ENCODE measurements around the gene KCNH2.

Gene KCNH2

DNA sequence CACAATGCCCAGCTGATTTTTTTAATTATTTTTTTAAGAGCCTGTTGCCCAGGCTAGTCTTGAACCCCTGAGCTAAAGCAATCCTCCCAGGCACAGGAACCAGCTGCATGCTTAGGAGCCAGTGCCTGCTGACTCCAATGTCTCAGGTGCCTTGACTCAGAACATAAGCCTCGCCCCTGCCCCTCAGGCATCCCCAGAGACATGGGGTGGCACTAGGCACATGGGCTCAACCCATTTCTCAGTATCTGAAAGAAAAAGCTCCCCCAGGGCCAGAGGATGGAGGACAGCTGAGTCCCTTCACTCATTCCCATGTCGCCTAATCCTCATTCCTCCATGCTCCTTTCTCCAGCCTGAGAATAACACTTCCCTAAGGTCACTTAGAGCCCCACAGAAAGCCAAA, 39.1 kb downstream of the KCNH2 start:
- no peak overlapping the region for H3K4me3 Mint-ChIP-seq
- no peak overlapping the region for H3K27ac Mint-ChIP-seq
- H3K4me1 Mint-ChIP-seq (ENCODE audit: low read depth): peaks cover 10% of the 10 kb centered on the region
- H3K9me3 Mint-ChIP-seq: no peaks in the 10 kb centered on the region
- peaks cover 8% of the 10 kb centered on the region for H3K27me3 Mint-ChIP-seq (ENCODE audit: low read depth)
- no peaks in the 10 kb centered on the region for H3K36me3 Mint-ChIP-seq (ENCODE audit: low read depth)

GRCh38 chr7:150938566-150938965, 39.6 kb downstream of the KCNH2 start:
- H3K9me3 Mint-ChIP-seq: no peaks in the 10 kb centered on the region
- no peak overlapping the region for H3K27ac Mint-ChIP-seq
- H3K27me3 Mint-ChIP-seq (ENCODE audit: low read depth): peaks cover 8% of the 10 kb centered on the region
- H3K4me1 Mint-ChIP-seq (ENCODE audit: low read depth): peaks cover 10% of the 10 kb centered on the region
- H3K36me3 Mint-ChIP-seq (ENCODE audit: low read depth): no peaks in the 10 kb centered on the region
- no peak overlapping the region for H3K4me3 Mint-ChIP-seq

- no peak overlapping the region for H3K27ac Mint-ChIP-seq
- peaks cover 10% of the 10 kb centered on the region for H3K4me1 Mint-ChIP-seq (ENCODE audit: low read depth)
- H3K36me3 Mint-ChIP-seq (ENCODE audit: low read depth): no peaks in the 10 kb centered on the region
- H3K4me3 Mint-ChIP-seq: no peak overlapping the region
- peaks cover 8% of the 10 kb centered on the region for H3K27me3 Mint-ChIP-seq (ENCODE audit: low read depth)
- no peaks in the 10 kb centered on the region for H3K9me3 Mint-ChIP-seq
Observed at GRCh38 chr7:150937848-150938561, 40.1 kb downstream of the KCNH2 start.

- peaks cover 8% of the 10 kb centered on the region for H3K27me3 Mint-ChIP-seq (ENCODE audit: low read depth)
- H3K27ac Mint-ChIP-seq: no peak overlapping the region
- no peak overlapping the region for H3K4me3 Mint-ChIP-seq
- H3K9me3 Mint-ChIP-seq: no peaks in the 10 kb centered on the region
- no peaks in the 10 kb centered on the region for H3K36me3 Mint-ChIP-seq (ENCODE audit: low read depth)
- peaks cover 10% of the 10 kb centered on the region for H3K4me1 Mint-ChIP-seq (ENCODE audit: low read depth)
Observed at GRCh38 chr7:150936018-150936417, 42.1 kb downstream of the KCNH2 start.

GRCh38 chr7:150935149-150935548, 43.0 kb downstream of the KCNH2 start:
- no peaks in the 10 kb centered on the region for H3K36me3 Mint-ChIP-seq (ENCODE audit: low read depth)
- H3K27me3 Mint-ChIP-seq (ENCODE audit: low read depth): peaks cover 8% of the 10 kb centered on the region
- no peak overlapping the region for H3K27ac Mint-ChIP-seq
- H3K4me1 Mint-ChIP-seq (ENCODE audit: low read depth): peaks cover 10% of the 10 kb centered on the region
- H3K4me3 Mint-ChIP-seq: no peak overlapping the region
- H3K9me3 Mint-ChIP-seq: no peaks in the 10 kb centered on the region

DNA sequence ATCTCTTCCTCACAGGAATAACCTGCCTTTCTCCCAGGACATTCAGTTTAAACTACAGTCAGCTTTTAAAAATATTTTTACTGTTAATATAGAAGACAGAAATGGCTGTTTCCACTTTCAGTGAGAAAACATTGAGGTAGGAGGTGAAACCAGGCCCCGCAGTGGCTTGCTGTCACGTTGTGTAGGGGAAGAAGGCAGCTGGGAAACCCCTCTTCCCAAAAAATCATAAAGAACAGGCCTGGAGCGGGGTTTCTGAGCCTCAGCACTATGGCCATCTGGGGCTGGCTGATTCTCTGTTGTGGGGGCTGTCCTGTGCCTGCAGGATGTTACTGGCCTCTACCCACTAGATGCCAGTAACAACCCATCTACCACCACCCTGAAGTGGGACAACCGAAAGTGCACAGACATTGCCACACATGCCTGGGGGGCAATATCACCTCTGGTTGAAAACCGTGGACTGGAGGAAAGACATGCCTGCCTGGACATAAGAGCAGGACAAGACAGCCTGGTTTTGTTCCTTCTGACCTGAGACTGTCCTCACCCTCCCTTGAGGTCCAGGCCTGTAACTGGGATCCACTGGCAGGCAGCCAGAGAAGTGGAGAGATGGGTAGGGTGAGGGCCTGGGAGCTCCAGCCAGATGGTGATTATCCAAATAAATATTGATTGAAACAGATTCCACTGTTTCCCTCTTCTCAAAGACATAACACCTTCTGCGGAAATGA, 43.9 kb downstream of the KCNH2 start:
- no peak overlapping the region for H3K4me3 Mint-ChIP-seq
- H3K27me3 Mint-ChIP-seq (ENCODE audit: low read depth): peaks cover 8% of the 10 kb centered on the region
- H3K27ac Mint-ChIP-seq: no peak overlapping the region
- H3K9me3 Mint-ChIP-seq: no peaks in the 10 kb centered on the region
- peaks cover 10% of the 10 kb centered on the region for H3K4me1 Mint-ChIP-seq (ENCODE audit: low read depth)
- no peaks in the 10 kb centered on the region for H3K36me3 Mint-ChIP-seq (ENCODE audit: low read depth)

DNA sequence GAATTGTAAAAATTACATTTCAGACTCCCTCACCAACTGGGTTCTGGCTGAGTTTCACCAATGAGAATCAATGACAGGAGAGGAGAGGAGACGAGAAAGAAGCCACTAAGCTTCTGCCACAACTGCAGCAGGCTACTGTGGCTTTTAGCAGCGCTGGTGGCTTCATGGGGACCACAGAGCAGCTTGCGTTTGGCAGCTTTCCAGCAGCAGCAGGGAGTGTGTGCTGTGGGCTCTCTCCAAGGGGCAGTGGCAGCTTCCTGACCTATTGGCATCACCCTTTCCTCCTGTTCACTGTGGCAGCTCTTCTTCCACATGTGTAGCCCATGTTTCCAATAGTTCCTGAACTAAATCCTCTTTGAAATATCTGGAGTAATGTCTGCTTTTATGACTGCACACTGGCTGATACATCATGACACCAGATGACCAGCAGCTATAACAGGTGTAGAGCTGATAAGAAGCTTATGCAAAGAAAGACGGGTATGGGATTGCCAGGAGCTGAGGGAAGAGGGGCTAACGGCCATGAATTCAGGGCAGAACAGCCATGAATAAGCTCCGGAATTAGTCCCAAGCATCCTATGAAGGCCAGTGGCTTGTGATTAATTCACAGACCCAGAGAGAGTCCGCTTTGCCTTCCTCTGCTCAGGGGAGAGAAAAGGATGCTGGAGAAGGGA, 46.8 kb downstream of the KCNH2 start:
- H3K27ac Mint-ChIP-seq: no peak overlapping the region
- no peaks in the 10 kb centered on the region for H3K36me3 Mint-ChIP-seq (ENCODE audit: low read depth)
- H3K27me3 Mint-ChIP-seq (ENCODE audit: low read depth): peaks cover 29% of the 10 kb centered on the region
- no peak overlapping the region for H3K4me3 Mint-ChIP-seq
- no peaks in the 10 kb centered on the region for H3K4me1 Mint-ChIP-seq (ENCODE audit: low read depth)
- no peaks in the 10 kb centered on the region for H3K9me3 Mint-ChIP-seq

- H3K4me3 Mint-ChIP-seq: no peak overlapping the region
Observed at GRCh38 chr7:150928541-150928940, 49.6 kb downstream of the KCNH2 start.

DNA sequence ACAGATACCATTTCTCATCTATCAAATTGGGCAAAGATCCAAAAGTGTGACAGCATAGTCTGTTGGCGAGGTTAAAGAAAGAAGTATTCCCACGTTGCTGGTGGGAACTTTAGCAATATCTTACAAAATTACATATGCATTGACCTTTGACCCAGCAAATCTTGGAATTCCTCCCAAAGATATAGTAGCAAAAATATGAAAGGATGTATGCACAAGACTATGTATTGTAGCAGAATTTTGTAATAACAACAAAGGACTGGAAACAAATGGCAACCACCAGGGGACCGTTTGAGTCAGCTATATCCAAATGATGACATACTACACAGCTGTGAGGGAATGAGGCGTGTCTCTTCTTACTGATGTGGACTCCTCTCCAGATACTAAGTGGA, 50.2 kb downstream of the KCNH2 start:
- Mint-ChIP-seq H3K27ac (no peak overlapping the region), H3K4me3 (no peak overlapping the region), H3K4me1 (ENCODE audit: low read depth) (peaks cover 4% of the 10 kb centered on the region), H3K9me3 (no peaks in the 10 kb centered on the region), H3K36me3 (ENCODE audit: low read depth) (no peaks in the 10 kb centered on the region), H3K27me3 (ENCODE audit: low read depth) (peaks cover 48% of the 10 kb centered on the region)

More at GRCh38 chr7:150928541-150928940, 49.6 kb downstream of the KCNH2 start:
- H3K27ac Mint-ChIP-seq: no peak overlapping the region
- no peaks in the 10 kb centered on the region for H3K9me3 Mint-ChIP-seq
- no peaks in the 10 kb centered on the region for H3K36me3 Mint-ChIP-seq (ENCODE audit: low read depth)
- peaks cover 48% of the 10 kb centered on the region for H3K27me3 Mint-ChIP-seq (ENCODE audit: low read depth)
- H3K4me1 Mint-ChIP-seq (ENCODE audit: low read depth): peaks cover 4% of the 10 kb centered on the region

GRCh38 chr7:150927157-150927955, 50.8 kb downstream of the KCNH2 start:
- no peaks in the 10 kb centered on the region for H3K9me3 Mint-ChIP-seq
- H3K27ac Mint-ChIP-seq: no peak overlapping the region
- peaks cover 4% of the 10 kb centered on the region for H3K4me1 Mint-ChIP-seq (ENCODE audit: low read depth)
- no peaks in the 10 kb centered on the region for H3K36me3 Mint-ChIP-seq (ENCODE audit: low read depth)
- no peak overlapping the region for H3K4me3 Mint-ChIP-seq
- H3K27me3 Mint-ChIP-seq (ENCODE audit: low read depth): peaks cover 52% of the 10 kb centered on the region

DNA sequence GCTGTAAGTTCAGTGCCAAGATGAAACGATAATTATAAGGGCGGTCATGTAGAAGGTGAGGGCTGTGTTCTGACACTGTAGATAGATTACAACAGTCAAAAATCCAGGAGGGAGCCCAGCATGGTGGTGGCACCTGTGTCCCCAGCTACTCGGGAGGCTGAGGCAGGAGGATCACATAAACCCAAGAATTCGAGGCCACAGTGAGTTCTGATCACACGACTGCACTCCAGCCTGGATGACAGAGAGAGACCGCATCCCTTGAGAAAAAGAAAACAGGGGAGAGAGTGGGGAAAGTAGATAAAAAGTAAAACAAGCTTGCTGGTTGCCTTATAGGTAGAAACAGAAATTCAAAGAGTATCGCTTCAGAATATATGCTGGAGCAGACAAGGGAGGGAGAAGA, 52.1 kb downstream of the KCNH2 start:
- Mint-ChIP-seq H3K36me3 (ENCODE audit: low read depth) (no peaks in the 10 kb centered on the region), H3K27me3 (ENCODE audit: low read depth) (peaks cover 54% of the 10 kb centered on the region), H3K27ac (no peak overlapping the region), H3K4me3 (no peak overlapping the region), H3K9me3 (no peaks in the 10 kb centered on the region), H3K4me1 (ENCODE audit: low read depth) (peaks cover 4% of the 10 kb centered on the region)

GRCh38 chr7:150924369-150924781, 53.7 kb downstream of the KCNH2 start:
- Mint-ChIP-seq H3K27ac (no peak overlapping the region), H3K36me3 (ENCODE audit: low read depth) (no peaks in the 10 kb centered on the region), H3K27me3 (ENCODE audit: low read depth) (peaks cover 62% of the 10 kb centered on the region), H3K9me3 (no peaks in the 10 kb centered on the region), H3K4me1 (ENCODE audit: low read depth) (peaks cover 4% of the 10 kb centered on the region), H3K4me3 (no peak overlapping the region)

- H3K4me3 Mint-ChIP-seq: no peak overlapping the region
- peaks cover 4% of the 10 kb centered on the region for H3K4me1 Mint-ChIP-seq (ENCODE audit: low read depth)
- no peaks in the 10 kb centered on the region for H3K9me3 Mint-ChIP-seq
- H3K27ac Mint-ChIP-seq: no peak overlapping the region
- H3K27me3 Mint-ChIP-seq (ENCODE audit: low read depth): peaks cover 63% of the 10 kb centered on the region
- no peaks in the 10 kb centered on the region for H3K36me3 Mint-ChIP-seq (ENCODE audit: low read depth)
Observed at GRCh38 chr7:150923802-150924201, 54.3 kb downstream of the KCNH2 start.

DNA sequence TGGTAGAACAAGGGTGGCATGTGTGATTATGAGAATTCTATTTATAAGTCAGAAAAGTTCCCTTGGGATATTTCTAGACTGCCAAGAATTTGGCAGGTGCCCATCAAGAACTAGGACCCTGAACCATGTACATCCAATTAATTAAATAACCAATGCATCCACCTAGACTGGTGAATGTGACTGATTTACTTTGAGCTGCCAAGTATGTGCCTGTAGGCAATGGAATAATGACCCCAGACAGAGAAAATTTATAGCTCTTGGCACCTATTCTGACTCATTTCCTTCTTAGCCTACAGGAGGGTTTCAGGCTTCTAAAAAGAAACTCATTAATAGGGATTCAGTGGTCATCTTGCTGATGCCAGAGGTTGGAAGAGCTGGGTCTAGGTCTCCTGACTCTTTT, 54.9 kb downstream of the KCNH2 start:
- no peak overlapping the region for H3K4me3 Mint-ChIP-seq
- H3K27ac Mint-ChIP-seq: no peak overlapping the region
- H3K9me3 Mint-ChIP-seq: no peaks in the 10 kb centered on the region
- no peaks in the 10 kb centered on the region for H3K36me3 Mint-ChIP-seq (ENCODE audit: low read depth)
- peaks cover 4% of the 10 kb centered on the region for H3K4me1 Mint-ChIP-seq (ENCODE audit: low read depth)
- peaks cover 61% of the 10 kb centered on the region for H3K27me3 Mint-ChIP-seq (ENCODE audit: low read depth)
